Measurements from ENCODE around the gene FOXA2. TPM values are rescaled to one million over a fixed set of nuclear protein-coding genes. Genes with fewer than 3 reads are reported as not detected.
"Not testable (repeated sequence)": the region's sequence is repeated elsewhere in the genome, so short reads cannot be mapped to it uniquely, and the experiment has no call there.

The FOXA2 gene
- total and polyA plus RNA-seq, 2 of the 13 experiments (the other 11 are each of a cell fraction or from before 2014, with no cell fraction given), result 8.8 to 12.2 TPM

GRCh38 chr20:22554391-22554790 lies 30.0 kb downstream of the FOXA2 start:
- Histone ChIP-seq H3K27me3 (ENCODE audit: control insufficient read depth in 1 of 2, insufficient read depth in 2 of 2, low read length in 2 of 2) (no peaks in the 10 kb centered on the region; a peak in 1 of 5 replicates), H3K4me1 (ENCODE audit: insufficient read depth, low read length) (peaks cover 12% of the 10 kb centered on the region), H3K9ac (ENCODE audit: insufficient read depth, low read depth, low read length) (no peak overlapping the region), H3K79me2 (ENCODE audit: insufficient read depth, low read length) (no peaks in the 10 kb centered on the region), H3K4me3 (replicated peaks in 1 of 3; ENCODE audit: insufficient read depth in 1 of 3, low read depth in 2 of 3, low read length in 3 of 3) (no peak overlapping the region), H3K9me3 (ENCODE audit: low read length) (peaks cover 7% of the 10 kb centered on the region), H4K20me1 (ENCODE audit: insufficient read depth, low read length) (no peaks in the 10 kb centered on the region), H3K4me2 (ENCODE audit: low read depth, low read length) (no peak overlapping the region), H3K27ac (ENCODE audit: extremely low read length, insufficient read depth, low read length) (no peak overlapping the region), H3K36me3 (replicated peaks in 1 of 2; ENCODE audit: control insufficient read depth in 1 of 2, insufficient read depth in 2 of 2, low read length in 2 of 2) (no peaks in the 10 kb centered on the region), H2AFZ (ENCODE audit: low read length) (no peak overlapping the region)
- no peak for ATAC-seq
- ChIA-PET CTCF (ENCODE audit: low intra/inter-chr PET ratio, low total read pairs) (no interaction called here), POLR2A (no interaction called here)
- in situ Hi-C loops (cut with HindIII; ENCODE audit: extremely low pct_ligation_motif_present, low pct_unique_long_range_greater_than_20kb), result no loop called here
- TF ChIP-seq ZNF441 (CRISPR knock-in tag; IDR thresholded peaks at IDR 0.05; ENCODE audit: borderline replicate concordance) (no peak), ZNF484 (CRISPR knock-in tag; IDR thresholded peaks at IDR 0.05; ENCODE audit: borderline replicate concordance, low read depth) (peak; percentile 97; the same call in 1 of the 2 replicates)
- 77% methylated on average over 2 of the region's 2 CpGs for WGBS (ENCODE audit: low lambda C conversion rate)
- intact Hi-C loops (cut with micrococcal nuclease; ENCODE audit: unreplicated experiment), result no loop called here
- no TSS peak for BruUV-seq (replicated peaks)
- no peak for FAIRE-seq
- no peak for DNase-seq (ENCODE audit: low spot score)

DNA sequence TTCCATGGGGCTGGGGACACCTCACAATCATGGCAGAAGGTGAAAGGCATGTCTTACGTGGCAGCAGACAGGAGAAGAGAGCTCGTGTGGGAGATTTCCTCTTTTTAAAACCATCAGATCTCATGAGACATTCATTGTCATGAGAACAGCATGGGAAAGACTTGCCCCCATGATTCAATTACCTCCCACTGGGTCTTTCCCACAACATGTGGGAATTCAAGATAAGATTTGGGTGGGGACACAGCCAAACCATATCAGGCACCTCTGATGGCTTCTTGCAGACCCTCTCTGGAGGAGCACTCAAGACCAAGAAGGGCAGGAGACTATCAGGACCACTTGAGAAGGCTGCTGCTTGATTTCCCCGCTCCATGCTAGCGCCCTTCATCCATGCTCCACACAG lies 33.9 kb downstream of the FOXA2 start:
- H3K4me2 ChIP-seq (ENCODE audit: low read depth, low read length); H3K9ac ChIP-seq (ENCODE audit: insufficient read depth, low read depth, low read length); H3K4me3 ChIP-seq (replicated peaks in 1 of 3; ENCODE audit: insufficient read depth in 1 of 3, low read depth in 2 of 3, low read length in 3 of 3); DNase-seq (ENCODE audit: low spot score); H2AFZ ChIP-seq (ENCODE audit: low read length); CTCF ChIA-PET (ENCODE audit: low intra/inter-chr PET ratio, low total read pairs); in situ Hi-C loops (cut with HindIII; ENCODE audit: extremely low pct_ligation_motif_present, low pct_unique_long_range_greater_than_20kb); BruUV-seq (replicated peaks); H3K36me3 ChIP-seq (replicated peaks in 1 of 2; ENCODE audit: control insufficient read depth in 1 of 2, insufficient read depth in 2 of 2, low read length in 2 of 2); FAIRE-seq; H3K27ac ChIP-seq (ENCODE audit: extremely low read length, insufficient read depth, low read length); ATAC-seq; H3K27me3 ChIP-seq (ENCODE audit: control insufficient read depth in 1 of 2, insufficient read depth in 2 of 2, low read length in 2 of 2); intact Hi-C loops (cut with micrococcal nuclease; ENCODE audit: unreplicated experiment); H3K79me2 ChIP-seq (ENCODE audit: insufficient read depth, low read length); H4K20me1 ChIP-seq (ENCODE audit: insufficient read depth, low read length): not testable (repeated sequence)
- H3K9me3 ChIP-seq (ENCODE audit: low read length), result peaks cover 13% of the 10 kb centered on the region
- peaks cover 46% of the 10 kb centered on the region for H3K4me1 ChIP-seq (ENCODE audit: insufficient read depth, low read length)
- WGBS (ENCODE audit: low lambda C conversion rate), result 78% methylated on average over 4 of the region's 4 CpGs
- POLR2A ChIA-PET, result interaction anchor here (1.0 kb wide), 1 partner anchor 38 kb away, joined by 3 read pairs; no protein-coding TSS in a partner anchor
